ENCODE measurements around the gene C1orf232.

C1orf232 gene

GRCh38 chr1:26168410-26169197 is at the start of gene C1orf232:
C1orf232 (minus strand) TSS chr1:26168963; CDS start chr1:26168499, 464 bp downstream.
- DNase-seq, result no peak
- in situ Hi-C loops (cut with MboI; ENCODE audit: low pct_unique_long_range_greater_than_20kb, low sequenced_read_pairs), result no loop called here

GRCh38 chr1:26215246-26215645 is 46.5 kb upstream of the C1orf232 start:
- DNase-seq, result no peak
- in situ Hi-C loops (cut with MboI; ENCODE audit: low pct_unique_long_range_greater_than_20kb, low sequenced_read_pairs), result no loop called here

GRCh38 chr1:26213335-26213905 is 44.7 kb upstream of the C1orf232 start:
- in situ Hi-C loops (cut with MboI; ENCODE audit: low pct_unique_long_range_greater_than_20kb, low sequenced_read_pairs), result no loop called here
- no peak for DNase-seq

- DNase-seq, result no peak
- in situ Hi-C loops (cut with MboI; ENCODE audit: low pct_unique_long_range_greater_than_20kb, low sequenced_read_pairs), result no loop called here
Observed at GRCh38 chr1:26212726-26213125, 44.0 kb upstream of the C1orf232 start.

- no peak for DNase-seq
- in situ Hi-C loops (cut with MboI; ENCODE audit: low pct_unique_long_range_greater_than_20kb, low sequenced_read_pairs), result no loop called here
Observed at GRCh38 chr1:26210147-26210870, 41.5 kb upstream of the C1orf232 start.

- in situ Hi-C loops (cut with MboI; ENCODE audit: low pct_unique_long_range_greater_than_20kb, low sequenced_read_pairs), result no loop called here
- no peak for DNase-seq
Observed at GRCh38 chr1:26203642-26204318, 35.0 kb upstream of the C1orf232 start.

- DNase-seq, result no peak
- in situ Hi-C loops (cut with MboI; ENCODE audit: low pct_unique_long_range_greater_than_20kb, low sequenced_read_pairs), result no loop called here
Observed at GRCh38 chr1:26200413-26200812, 31.6 kb upstream of the C1orf232 start.

GRCh38 chr1:26197813-26198212 is 29.1 kb upstream of the C1orf232 start:
- in situ Hi-C loops (cut with MboI; ENCODE audit: low pct_unique_long_range_greater_than_20kb, low sequenced_read_pairs), result no loop called here
- no peak for DNase-seq

- in situ Hi-C loops (cut with MboI; ENCODE audit: low pct_unique_long_range_greater_than_20kb, low sequenced_read_pairs), result no loop called here
- DNase-seq, result no peak
Observed at GRCh38 chr1:26197301-26197700, 28.5 kb upstream of the C1orf232 start.

GRCh38 chr1:26195805-26196204 is 27.0 kb upstream of the C1orf232 start:
- in situ Hi-C loops (cut with MboI; ENCODE audit: low pct_unique_long_range_greater_than_20kb, low sequenced_read_pairs), result no loop called here

GRCh38 chr1:26191739-26192138 is 23.0 kb upstream of the C1orf232 start:
- in situ Hi-C loops (cut with MboI; ENCODE audit: low pct_unique_long_range_greater_than_20kb, low sequenced_read_pairs), result no loop called here
- no peak for DNase-seq

More at GRCh38 chr1:26195805-26196204, 27.0 kb upstream of the C1orf232 start:
- DNase-seq, result no peak

- DNase-seq, result peak; percentile 70
- in situ Hi-C loops (cut with MboI; ENCODE audit: low pct_unique_long_range_greater_than_20kb, low sequenced_read_pairs), result no loop called here
Observed at GRCh38 chr1:26190373-26190987, 21.7 kb upstream of the C1orf232 start, which contains the start of gene CATSPER4. CATSPER4 (plus strand) TSS chr1:26190602; CDS start chr1:26190628, 26 bp downstream.

- no peak for DNase-seq
- in situ Hi-C loops (cut with MboI; ENCODE audit: low pct_unique_long_range_greater_than_20kb, low sequenced_read_pairs), result no loop called here
Observed at GRCh38 chr1:26189751-26190275, 21.1 kb upstream of the C1orf232 start.

GRCh38 chr1:26189331-26189730 is 20.6 kb upstream of the C1orf232 start:
- in situ Hi-C loops (cut with MboI; ENCODE audit: low pct_unique_long_range_greater_than_20kb, low sequenced_read_pairs), result no loop called here
- DNase-seq, result no peak

GRCh38 chr1:26188477-26188876 is 19.7 kb upstream of the C1orf232 start:
- in situ Hi-C loops (cut with MboI; ENCODE audit: low pct_unique_long_range_greater_than_20kb, low sequenced_read_pairs), result no loop called here
- no peak for DNase-seq

GRCh38 chr1:26187882-26188281 is 19.1 kb upstream of the C1orf232 start:
- in situ Hi-C loops (cut with MboI; ENCODE audit: low pct_unique_long_range_greater_than_20kb, low sequenced_read_pairs), result no loop called here
- no peak for DNase-seq

GRCh38 chr1:26184883-26185282 is 16.1 kb upstream of the C1orf232 start:
- no peak for DNase-seq
- in situ Hi-C loops (cut with MboI; ENCODE audit: low pct_unique_long_range_greater_than_20kb, low sequenced_read_pairs), result no loop called here

- in situ Hi-C loops (cut with MboI; ENCODE audit: low pct_unique_long_range_greater_than_20kb, low sequenced_read_pairs), result no loop called here
- no peak for DNase-seq
Observed at GRCh38 chr1:26184086-26184485, 15.3 kb upstream of the C1orf232 start.

GRCh38 chr1:26182383-26182696 is 13.6 kb upstream of the C1orf232 start:
- no peak for DNase-seq
- in situ Hi-C loops (cut with MboI; ENCODE audit: low pct_unique_long_range_greater_than_20kb, low sequenced_read_pairs), result no loop called here
